Naive B cell (primary cell): Measurements from ENCODE around the gene COL25A1. TPM values are rescaled to one million over a fixed set of nuclear protein-coding genes. Genes with fewer than 3 reads are reported as not detected.

Source experiments
- ATAC-seq, 2 donors: fragments of 150-1000 bp; cut with Tn5 transposase; 2 replicates each; pipeline ENCODE4 v1.10.0; 2021; ENCODE audit warnings: low read depth in 2 of 2, mild to moderate bottlenecking in 2 of 2, moderate library complexity in 2 of 2
- DNase-seq: peaks from one replicate; pipeline ENCODE4 v3.0.0; 2022
- H3K27ac Mint-ChIP-seq, 6 donors: one replicate each; pipeline ENCODE4 v1.8.0; 2020 to 2022; ENCODE audit warnings: mild to moderate bottlenecking in 6 of 6, mixed read lengths in 6 of 6, moderate library complexity in 5 of 6, inconsistent platforms in 2 of 6
- H3K27me3 Mint-ChIP-seq, 3 donors: one replicate each; pipeline ENCODE4 v1.8.0; 2021 to 2022; ENCODE audit warnings: mixed read lengths in 3 of 3, mild to moderate bottlenecking in 1 of 3
- H3K36me3 Mint-ChIP-seq, 2 donors: one replicate each; pipeline ENCODE4 v1.8.0; 2020 to 2022; ENCODE audit warnings: mixed read lengths in 2 of 2, inconsistent platforms in 1 of 2, mild to moderate bottlenecking in 1 of 2
- H3K4me1 Mint-ChIP-seq, 3 donors: one replicate each; pipeline ENCODE4 v1.8.0; 2020 to 2022; ENCODE audit warnings: mixed read lengths in 3 of 3, inconsistent platforms in 1 of 3, mild to moderate bottlenecking in 1 of 3, moderate library complexity in 1 of 3
- H3K4me3 Mint-ChIP-seq, 8 donors: one replicate each; pipeline ENCODE4 v1.8.0; 2020 to 2022; ENCODE audit warnings: mild to moderate bottlenecking in 8 of 8, mixed read lengths in 8 of 8, moderate library complexity in 8 of 8, inconsistent platforms in 2 of 8
- H3K9me3 Mint-ChIP-seq, 7 donors: one replicate each; pipeline ENCODE4 v1.8.0; 2020 to 2022; ENCODE audit warnings: mixed read lengths in 7 of 7, mild to moderate bottlenecking in 5 of 7, inconsistent platforms in 2 of 7, moderate library complexity in 1 of 7
- polyA plus RNA-seq, 6 donors: library from polyadenylated mRNA; unstranded; fragments of 300-500 nt; fragmentation: Illumina TruSeq; gene quantifications; one replicate each; pipeline ENCODE4 v1.2.3, GENCODE V29; 2021; ENCODE audit warnings: low read depth in 6 of 6

COL25A1 gene
- polyA plus RNA-seq, 6 donors from 2014 or later, result not detected

DNA sequence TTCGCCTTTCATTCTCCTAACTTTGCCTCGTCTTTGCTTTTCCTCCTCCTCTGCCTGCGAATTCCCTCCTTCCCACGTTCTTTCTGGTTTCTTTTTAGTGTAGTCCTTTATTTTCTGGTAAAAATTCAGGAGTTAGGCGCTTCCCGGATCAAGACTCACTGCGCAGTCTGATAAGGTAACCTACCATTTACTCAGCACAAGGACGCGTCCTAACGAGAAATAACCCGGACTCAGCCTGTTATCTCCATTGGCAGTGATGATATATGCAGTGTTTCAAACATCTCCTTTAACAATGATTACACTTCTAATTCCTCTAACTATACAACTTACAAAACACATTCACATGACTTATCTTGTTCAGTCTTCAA lies 539.2 kb downstream of the COL25A1 start:
- Mint-ChIP-seq H3K9me3 (peaks cover 0 to 14% (median 6%) of the 10 kb centered on the region in 7 donors), H3K36me3 (peaks cover 0 to 7% of the 10 kb centered on the region in 2 donors), H3K27ac (peak overlapping the region in 1 of 6 donors; percentile 42), H3K4me3 (peak overlapping the region; percentile 34 to 90 (median 82)), H3K4me1 (peaks cover 10 to 12% (median 11%) of the 10 kb centered on the region in 3 donors), H3K27me3 (peaks cover 29 to 57% (median 35%) of the 10 kb centered on the region in 3 donors)
- DNase-seq (no peak), ATAC-seq (no peak)

DNA sequence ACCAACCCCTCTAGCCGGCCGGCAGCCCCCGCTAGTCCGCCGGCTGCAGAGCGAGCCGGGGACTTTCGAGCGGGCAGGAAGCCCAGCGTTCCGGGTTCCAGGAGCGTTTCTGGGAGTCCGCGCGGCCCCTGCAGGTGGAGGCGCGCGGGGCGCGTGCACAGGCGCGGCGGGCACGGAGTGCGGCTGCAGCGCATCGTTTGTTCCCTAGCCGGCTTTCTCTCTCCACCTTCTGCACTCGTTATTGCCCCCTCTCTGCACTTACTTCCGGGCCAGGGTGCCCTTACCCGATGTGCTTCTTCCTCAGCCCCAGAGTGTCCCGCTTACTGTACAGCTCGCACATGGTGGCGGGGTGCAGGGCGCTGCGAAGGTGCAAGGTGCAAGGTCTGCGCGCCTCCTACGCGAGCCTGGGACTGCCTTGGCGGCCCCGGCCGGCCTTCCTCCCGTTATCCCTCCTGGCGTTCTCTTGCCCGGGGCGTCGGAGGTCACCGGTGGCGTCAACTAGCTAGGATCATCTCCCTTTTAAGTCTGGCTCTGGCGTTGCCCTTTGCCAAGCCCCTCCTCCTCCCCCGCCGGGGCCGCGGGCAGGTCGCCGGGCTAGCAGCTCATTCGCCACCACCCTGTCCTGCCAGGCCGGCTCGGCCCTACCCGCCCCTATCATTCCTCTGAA lies 539.8 kb downstream of the COL25A1 start, which contains the start of gene ETNPPL:
ETNPPL (minus strand) TSS at position 495 of the 667 bp plus-strand sequence; CDS start at position 340, 155 bp downstream.
- Mint-ChIP-seq H3K27ac (peak within 1 kb of the TSS in 1 of 6 donors; percentile 42), H3K4me3 (peak within 1 kb of the TSS; percentile 34 to 90 (median 82)), H3K36me3 (peaks cover 0 to 7% of the 10 kb centered on the region in 2 donors), H3K4me1 (peaks cover 10 to 12% (median 11%) of the 10 kb centered on the region in 3 donors), H3K27me3 (peaks cover 29 to 57% (median 35%) of the 10 kb centered on the region in 3 donors), H3K9me3 (peaks cover 0 to 14% (median 6%) of the 10 kb centered on the region in 7 donors)
- DNase-seq (no peak), ATAC-seq (peak in 1 of 2 donors; percentile 41)

Other genes with a start within 250 kb of the COL25A1 start
- gene SEC24B, start 131.2 kb upstream of the COL25A1 start, polyA plus RNA-seq, result 10 to 100 TPM; 15.0 to 36.2 (median 17.7) TPM